Activated CD4-positive, alpha-beta T cell treated with anti-CD3 and anti-CD28 coated beads, Interleukin-2, amount 50 U/mL, for 1 hour (primary cell): ENCODE data around the gene PLCL2.

Source experiments
- DNase-seq: peaks from one replicate; pipeline ENCODE4 v3.0.0-alpha.2; 2020

The PLCL2 gene

DNA sequence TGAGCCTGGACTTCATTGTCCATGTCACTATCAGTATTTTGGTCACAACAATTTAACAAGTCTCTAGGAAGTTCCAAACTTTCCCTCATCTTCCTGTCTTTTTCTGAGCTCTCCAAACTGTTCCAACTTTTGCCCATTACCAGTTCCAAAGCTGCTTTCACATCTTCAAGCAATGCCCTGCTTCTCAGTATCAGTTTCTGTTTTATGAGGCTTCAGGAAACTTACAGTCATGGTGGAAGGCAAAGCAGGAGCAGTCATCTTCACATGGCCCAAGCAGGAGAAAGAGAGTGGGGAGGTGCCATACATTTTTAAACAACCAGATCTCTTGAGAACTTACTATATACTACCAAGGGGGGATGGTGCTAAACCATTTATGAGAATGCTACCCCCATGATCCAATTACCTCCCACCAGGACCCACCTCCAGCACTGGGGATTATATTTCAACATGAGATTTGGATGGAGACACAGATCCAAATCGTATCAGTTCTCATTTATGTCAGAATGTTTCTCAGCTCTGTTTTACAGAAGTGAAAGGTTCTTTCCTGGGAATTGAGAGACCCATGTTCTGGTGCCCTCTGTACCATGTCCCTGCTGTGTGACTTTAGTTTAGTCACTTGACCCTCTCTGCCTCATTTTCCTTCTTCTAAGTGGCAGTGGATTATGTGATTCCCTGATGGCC lies 169.7 kb downstream of the PLCL2 start:
- DNase-seq: no peak

DNA sequence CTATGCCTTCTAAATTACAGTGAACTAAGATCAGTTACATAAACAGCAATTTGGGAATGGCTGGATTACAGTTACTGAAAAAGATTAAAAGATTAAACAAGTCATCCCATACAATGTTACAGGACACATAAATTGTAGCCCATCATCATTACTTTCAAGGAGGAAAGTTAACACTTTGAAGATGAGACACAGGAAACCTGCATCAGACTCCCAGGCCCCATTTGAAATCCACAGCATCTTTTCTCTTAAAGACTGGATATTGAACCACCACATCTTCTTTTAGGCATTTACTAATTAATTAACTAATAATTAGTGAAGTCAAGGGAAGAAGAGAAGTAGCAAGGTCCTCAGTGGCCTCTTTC lies 170.2 kb downstream of the PLCL2 start:
- no peak for DNase-seq

GRCh38 chr3:17055374-17056276 lies 170.9 kb downstream of the PLCL2 start:
- no peak for DNase-seq

- DNase-seq: no peak
Observed at GRCh38 chr3:17057321-17057720, 172.6 kb downstream of the PLCL2 start.

DNA sequence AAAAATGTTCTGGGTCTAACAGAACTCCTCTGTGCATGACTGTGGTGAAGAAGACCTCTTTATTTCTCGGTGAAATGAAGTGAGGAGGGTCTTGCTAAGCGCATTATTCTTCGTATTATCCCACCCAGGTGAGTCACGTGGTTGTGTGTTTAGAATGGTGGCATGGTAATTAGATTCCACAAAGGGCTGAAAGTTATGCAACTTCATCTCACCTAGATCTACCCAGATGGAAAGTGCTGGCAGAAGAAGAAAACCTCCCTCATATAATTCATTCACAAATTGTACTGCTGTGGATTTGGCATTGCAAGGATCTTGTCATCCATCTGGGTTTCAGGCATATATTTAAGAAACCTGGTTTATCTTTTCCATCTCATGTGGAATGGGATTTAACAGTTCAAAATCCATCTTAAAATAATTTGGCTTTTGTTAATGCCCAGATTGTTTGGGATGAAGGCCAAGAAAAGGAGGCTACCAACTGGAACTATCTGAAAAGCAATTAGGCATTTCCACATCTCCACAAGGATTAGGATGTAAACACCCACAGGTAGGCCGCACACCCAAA lies 175.3 kb downstream of the PLCL2 start:
- DNase-seq: no peak

GRCh38 chr3:17061005-17061404 lies 176.2 kb downstream of the PLCL2 start:
- no peak for DNase-seq

- no peak for DNase-seq
Observed at GRCh38 chr3:17062736-17063135, 178.0 kb downstream of the PLCL2 start.

DNA sequence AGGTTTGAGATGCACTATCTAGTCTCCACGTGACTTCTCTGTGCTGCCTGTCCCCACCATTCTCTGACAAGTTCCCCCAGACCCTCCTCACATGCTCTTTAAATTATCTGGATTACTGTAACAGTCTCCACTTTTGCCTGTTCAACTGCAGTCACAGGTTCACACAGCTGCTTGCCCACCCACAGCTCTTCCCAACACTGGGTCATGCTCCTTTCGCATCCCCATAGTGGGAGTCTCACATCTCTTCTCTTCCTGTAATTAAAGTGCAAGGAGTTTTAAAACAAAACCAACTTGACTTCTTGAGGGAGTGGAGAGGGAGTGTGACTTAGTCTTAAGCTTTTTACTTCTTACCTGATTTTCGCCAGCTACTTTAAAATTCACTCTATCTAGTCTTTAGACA lies 178.8 kb downstream of the PLCL2 start:
- no peak for DNase-seq

GRCh38 chr3:17065315-17065714 lies 180.6 kb downstream of the PLCL2 start:
- DNase-seq: no peak

DNA sequence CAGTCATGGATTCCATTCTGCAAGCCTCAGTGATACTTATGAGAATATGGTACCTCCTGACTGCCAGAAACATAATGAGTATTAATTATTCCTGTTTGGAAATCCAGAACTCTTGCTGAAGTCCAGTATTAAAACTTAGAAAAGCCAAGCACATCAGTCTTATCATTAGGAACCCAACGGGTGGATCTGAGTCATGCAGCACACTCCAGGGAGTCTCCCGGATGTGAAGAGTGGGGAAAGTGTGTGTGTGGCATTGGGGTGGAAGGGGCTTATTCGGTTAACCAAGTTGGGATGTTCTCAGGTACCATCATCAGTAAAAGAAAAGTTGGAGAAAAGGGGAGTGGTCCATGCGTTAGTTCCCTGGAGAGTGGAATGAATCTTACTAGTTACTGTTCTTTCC lies 181.1 kb downstream of the PLCL2 start:
- DNase-seq: no peak

DNA sequence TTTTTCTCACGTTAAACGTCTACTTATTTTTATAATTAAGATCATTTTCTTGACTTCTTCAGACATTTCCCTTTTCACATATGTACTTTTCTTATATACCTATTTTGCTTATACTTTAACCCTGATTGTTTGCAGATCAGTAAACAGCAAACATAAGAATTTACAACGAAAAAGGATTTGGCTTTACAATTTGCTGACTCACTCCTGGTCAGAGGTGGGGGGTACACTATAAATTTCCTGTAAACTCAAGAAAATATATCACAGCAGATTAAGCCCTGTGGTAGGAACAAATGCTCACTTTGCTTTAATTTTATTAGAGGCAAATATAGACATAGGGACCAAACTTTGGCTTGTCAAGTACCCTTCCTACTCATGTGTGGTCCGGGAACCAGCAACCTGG lies 185.0 kb downstream of the PLCL2 start:
- DNase-seq: no peak

DNA sequence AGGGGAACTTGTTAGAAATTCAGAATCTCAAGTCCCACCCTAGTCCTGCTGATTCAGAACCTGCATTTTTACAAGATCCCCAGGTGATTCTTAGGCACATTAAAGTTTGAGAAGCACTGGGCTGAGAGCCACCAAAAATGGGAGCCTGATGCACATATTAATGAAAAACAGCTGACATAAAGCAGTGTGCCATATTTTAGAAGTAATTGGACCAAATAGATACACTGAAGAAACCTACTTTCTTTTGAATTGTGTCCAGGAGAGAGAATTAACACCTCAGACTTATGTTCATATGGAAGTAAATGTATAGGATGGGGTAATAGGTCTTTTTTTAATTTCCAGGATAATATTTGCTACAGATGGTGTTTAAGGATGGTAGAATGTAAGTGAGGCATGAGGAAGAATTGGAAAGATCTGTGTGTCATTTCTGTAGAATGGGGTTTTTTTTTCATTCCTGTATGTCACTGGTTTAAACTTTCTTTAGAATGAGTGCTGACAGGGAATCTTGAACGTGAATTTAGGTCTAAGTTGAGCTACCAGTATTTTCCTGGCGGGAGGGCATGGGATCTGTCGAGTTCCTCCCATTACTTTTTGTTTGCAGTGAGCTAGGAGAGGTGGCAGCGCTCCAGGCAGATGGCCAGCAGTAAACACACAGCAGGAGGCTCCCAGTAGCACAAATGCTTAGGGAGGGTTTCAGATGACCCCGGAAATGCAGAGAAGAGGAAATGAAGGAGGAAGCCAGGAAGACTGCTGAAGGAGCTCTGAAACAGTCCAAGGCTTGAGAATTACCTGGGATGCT lies 185.6 kb downstream of the PLCL2 start:
- no peak for DNase-seq

- DNase-seq: no peak
Observed at GRCh38 chr3:17074559-17074958, 189.8 kb downstream of the PLCL2 start.

- DNase-seq: no peak
Observed at GRCh38 chr3:17075358-17075757, 190.6 kb downstream of the PLCL2 start.

DNA sequence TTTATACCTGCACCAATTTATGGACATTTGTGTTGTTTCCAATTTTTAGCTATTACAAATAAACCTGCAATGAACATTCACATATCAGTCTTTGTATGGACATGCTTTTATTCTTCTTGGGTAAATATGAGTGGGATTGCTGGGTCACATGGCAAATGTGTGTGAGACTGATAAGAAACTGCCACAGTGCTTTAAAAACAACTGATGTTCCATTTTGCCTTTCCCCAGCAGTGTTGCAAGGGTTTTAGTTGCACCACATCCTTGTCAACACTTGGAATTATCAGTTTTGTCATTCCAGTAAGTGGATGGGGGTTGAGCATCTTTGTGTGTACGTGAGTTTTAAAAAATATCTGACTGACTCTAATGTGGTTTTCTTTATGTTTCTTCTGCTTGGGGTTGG lies 191.2 kb downstream of the PLCL2 start:
- no peak for DNase-seq

GRCh38 chr3:17076940-17077605 lies 192.3 kb downstream of the PLCL2 start:
- no peak for DNase-seq

GRCh38 chr3:17077606-17078005 lies 192.9 kb downstream of the PLCL2 start:
- no peak for DNase-seq

GRCh38 chr3:17078926-17079465 lies 194.2 kb downstream of the PLCL2 start:
- DNase-seq: no peak

DNA sequence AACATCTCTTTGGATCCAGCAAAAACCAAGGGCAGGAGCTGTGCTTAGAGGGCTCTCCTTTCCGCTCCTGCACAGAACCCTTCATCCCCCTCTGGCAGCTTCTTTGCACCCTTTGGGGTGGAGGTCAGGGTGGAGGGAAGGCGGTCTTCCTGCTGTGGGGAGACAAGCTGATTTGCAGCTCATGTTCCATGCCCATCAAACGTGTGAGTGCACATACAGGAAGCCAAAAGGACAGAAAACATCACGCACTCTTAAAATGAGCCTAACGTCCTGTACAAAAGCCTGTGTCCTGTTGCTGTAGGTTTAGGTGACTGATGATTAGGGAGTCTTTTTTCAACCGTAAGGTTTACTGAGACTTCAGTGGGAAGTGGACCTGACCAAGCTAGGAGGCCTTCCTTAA lies 195.2 kb downstream of the PLCL2 start:
- DNase-seq: no peak

GRCh38 chr3:17081520-17081919 lies 196.8 kb downstream of the PLCL2 start:
- DNase-seq: no peak

GRCh38 chr3:17087509-17087908 lies 202.8 kb downstream of the PLCL2 start:
- DNase-seq: no peak

GRCh38 chr3:17088017-17088416 lies 203.3 kb downstream of the PLCL2 start:
- DNase-seq: no peak
